ENCODE data around the gene IFI27L2.
A peak's percentile ranks its signal among the peaks of the same experiment; 100 is the strongest.

IFI27L2 gene

DNA sequence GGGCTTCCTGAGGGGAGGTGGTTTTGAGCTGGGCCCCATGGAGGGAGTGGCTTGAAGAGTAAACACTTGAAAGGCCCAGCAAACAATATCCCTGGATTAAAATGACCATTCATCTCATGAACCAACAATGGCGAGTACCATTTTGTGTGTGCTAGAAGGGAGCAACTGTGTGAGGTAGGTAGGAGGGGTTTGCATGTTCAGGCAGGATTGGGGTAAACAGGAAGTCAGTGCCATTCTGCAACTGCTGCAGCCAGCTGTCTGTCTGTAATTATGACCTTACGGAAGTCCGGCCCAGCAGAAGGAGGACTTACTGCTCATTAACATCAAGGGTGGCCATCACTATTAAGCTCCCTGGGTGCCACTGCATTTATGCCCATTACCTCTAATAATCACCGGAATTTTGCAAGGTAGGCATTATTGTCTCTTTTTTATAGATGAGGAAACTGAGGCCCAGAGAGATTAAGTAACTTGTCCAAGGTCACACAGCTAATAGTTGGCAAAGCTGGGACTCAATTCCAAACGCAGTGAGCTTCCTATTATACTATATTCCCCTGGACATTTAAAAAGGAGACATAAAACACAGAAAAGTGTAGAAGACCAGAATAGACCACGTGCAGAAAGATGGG is 16.6 kb upstream of the IFI27L2 start:
- no peak for DNase-seq

DNA sequence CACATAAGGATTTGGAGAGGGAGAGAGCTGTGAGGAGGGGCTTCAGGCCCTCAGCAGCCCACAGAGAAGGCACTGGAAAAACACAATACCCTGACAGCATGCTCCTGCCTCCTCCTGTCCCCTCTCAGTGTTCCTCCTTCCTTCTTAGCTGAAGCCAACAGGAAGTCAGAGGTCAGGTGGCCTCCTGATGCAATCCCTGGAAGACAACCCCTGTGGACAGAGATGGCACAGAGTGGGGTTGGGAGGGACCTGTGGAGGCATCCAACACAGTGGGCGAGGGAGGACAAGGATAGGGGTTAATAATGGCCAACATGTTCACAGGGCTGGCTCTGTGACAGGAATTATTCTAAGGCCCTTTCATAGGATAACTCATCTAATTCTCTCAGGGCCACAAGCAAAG is 15.4 kb upstream of the IFI27L2 start:
- DNase-seq: no peak

DNA sequence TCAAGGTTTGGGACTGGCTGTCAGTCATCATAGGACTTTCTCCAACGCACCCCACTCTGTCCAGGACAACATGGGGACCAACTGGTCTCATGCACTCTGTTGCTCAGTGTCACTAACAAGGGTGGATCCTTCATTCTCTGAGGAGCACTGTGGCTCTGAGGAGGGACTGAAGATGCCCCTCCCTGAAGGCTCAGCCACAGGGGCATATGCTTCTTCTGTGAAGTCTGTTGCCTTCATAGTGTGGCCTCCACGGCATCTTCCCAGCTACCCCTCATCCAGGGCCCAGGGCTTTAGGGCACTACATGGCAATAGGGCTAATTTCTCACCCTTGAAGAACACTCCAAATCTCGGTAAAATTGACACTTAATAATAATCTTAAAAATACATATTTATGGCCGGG is 14.3 kb upstream of the IFI27L2 start:
- no peak for DNase-seq

DNA sequence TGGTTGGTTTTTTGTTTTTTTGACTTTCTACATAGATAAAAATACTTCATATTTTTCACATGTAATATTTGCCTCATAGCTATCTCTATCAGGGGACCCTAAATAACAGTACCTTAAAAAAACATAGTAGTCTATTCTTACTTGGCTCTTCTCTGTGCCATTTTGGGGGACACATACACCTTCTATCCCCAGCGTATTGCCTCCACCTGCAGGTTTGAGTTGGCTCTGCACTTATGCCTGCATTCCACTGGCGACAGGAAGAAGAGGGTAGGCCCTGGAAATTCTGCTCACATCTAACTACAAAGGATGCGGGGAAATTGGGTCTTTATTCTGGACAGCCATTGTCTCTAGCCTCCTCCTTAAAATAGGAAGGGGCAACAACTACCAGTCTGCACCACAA is 13.8 kb upstream of the IFI27L2 start:
- DNase-seq: no peak

DNA sequence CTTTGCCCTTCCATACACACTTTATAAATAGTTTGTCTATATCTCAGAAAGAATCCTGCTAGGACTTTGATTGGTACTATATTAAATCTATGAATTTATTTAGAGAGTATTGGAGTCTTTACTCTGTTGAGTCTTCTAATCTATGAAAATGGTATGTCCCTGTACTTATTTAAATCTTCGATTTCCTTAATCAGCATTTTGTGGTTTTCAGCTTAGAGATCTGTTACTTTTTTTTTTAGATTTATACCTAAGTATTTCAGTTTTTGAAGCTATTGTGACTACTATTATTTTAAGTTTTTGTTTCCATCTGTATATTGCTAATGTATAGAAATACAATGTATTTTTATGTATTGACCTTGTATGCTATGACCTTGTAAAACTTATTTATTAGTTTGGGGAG is 13.4 kb upstream of the IFI27L2 start:
- no peak for DNase-seq

DNA sequence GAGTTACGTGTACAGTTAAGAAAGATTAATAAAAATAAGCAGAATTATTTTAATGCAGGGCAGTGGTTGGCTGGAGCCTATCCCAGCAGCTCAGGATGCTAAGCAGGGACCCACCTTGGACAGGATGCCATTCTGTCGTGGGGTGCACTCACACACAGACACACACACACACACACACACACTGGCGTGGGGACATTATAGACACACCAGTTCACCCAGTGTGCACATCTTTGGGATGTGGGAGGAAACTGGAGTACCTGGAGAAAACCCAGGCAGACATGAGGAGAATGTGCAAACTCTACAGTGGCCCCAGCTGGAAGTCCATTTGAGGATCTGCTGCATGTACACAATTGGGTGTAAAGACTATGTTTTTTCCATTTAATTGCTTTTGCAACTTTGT is 12.8 kb upstream of the IFI27L2 start:
- no peak for DNase-seq

DNA sequence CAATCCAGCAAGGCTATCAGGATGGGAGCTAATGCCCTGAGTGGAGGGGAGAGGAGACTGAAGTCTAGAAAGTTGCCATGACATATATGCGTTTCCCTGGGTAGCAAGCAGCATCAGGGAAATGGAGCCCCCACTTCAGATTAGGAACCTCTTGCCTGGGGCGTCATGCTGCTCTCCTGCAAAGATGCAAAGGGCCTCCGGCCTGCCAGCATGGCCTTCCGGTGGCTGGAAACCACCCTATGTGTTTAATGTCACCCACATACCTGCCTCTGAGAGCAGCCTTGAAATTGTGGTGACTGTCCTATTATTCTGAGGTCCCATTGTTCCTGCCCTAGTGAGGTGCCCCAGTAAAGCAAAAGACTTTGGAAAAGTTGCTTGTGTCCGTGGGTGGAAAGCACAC is 10.0 kb upstream of the IFI27L2 start:
- DNase-seq: no peak

DNA sequence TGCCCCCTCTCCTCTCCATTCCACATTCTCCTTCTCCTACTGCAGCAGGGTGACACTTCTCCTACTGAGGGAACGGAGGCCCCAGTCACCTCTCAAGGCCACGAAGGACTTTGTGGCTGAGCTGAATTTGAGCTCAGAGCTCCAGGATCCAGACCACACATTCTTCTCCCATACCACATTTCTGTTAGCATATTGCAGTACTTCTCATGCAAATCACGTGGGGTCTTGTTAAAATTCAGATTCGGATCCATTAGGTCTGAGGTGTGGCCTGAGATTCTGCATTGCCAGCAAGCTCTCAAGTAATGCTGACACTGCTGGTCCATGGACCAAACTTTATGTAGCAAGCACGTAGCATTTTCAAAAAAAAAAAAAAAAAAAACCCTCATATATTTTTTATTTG is 9.6 kb upstream of the IFI27L2 start:
- no peak for DNase-seq

DNA sequence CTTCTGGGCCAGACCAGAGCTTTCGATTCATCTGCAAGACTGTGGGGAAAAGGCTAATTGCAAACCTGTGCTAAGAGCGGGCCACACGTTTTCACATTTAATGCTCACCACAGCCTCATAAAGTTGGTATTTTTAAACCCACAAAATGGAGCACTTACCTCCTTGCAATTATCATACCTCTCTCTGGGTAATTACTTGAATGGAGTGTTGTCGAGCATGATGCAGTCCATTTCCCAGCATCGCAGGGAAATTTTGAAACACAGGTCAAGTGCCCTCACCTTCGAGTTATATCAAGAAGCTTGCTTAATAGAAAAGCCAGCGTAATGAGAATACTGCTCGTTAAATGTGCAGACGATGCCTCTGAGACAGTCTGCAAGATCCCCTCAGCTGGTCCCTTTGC is 8.8 kb upstream of the IFI27L2 start:
- no peak for DNase-seq

DNA sequence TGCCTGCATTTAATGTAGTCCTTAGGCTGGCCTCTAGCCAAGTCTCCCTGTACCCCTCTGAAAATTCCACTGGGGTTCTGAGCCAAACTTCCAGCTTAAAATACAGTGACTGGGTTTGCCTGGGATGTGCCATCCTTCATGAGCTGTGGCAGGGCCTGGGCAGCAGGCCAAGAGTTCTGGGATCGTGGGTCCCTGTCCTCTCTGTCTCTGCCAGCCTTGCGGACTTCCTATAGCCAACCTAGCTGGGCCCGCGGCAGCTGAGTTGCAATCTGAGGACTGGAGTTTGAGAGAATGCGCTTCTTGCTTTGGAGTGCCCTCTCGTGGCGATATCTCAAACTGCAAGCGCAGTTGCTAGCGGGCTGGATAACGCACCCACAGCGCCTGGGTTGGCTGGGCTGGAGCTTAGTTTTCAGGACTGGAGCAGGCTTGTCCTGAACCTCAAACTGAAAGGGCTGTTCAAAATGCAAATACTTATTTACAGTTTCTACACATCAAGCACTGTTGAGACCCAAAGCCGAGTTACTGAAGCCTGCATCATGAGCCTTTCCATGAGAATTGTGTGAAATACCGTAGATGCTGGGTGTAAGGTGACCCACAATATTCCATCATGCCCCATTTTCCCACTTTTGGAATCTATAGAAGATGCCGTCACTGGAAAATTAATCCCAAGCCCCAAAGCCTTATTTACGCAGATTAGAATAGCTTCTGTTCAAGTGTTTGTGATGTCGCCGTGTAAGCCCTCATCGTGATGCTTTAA is 7.3 kb upstream of the IFI27L2 start:
- DNase-seq: peak; percentile 89

DNA sequence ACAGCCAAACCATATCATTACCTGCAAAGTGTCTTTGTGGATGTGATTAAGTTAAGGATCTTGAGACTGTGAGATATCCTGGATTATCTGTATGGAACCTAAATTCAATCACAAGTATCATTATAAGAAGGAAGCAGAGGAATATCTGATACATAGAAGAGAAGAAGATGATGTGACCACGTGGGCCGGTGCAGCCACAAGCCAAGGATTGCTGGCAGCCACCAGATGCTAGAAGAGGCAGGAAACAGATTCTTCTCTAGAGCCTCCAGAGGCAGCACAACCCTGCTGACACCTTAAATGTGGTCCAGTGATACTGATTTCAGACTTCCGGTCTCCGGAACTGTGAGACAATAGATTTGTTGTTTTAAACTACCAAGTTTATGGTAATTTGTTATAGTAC is 6.1 kb upstream of the IFI27L2 start:
- DNase-seq: no peak

DNA sequence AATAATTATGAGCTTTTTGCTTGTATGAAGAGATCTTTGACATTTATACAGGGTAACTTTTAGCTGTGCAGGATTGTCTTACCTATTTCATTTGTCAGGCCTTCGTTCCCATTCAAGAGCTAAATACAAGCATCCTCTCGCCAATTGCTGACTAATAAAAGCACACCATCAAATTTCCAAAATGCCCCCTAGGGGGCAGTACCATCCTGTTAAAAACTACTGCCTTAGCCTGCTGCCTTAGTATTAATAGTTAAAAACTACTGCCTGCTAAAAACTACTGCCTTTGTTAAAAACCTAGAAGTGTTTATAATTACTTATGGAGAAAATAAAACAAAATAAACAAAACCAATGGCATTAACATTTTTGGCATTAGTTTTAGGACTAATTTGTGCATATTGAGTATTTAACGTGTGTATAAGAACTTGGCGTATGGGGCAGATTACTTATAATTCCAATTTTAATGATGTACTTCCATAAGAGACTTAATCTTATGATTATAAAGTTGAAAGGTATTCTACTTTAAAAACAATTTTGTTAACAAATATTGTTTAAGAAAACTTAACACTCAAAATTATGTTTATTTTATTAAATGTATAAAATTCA is 3.0 kb upstream of the IFI27L2 start:
- peak; percentile 70 for DNase-seq

DNA sequence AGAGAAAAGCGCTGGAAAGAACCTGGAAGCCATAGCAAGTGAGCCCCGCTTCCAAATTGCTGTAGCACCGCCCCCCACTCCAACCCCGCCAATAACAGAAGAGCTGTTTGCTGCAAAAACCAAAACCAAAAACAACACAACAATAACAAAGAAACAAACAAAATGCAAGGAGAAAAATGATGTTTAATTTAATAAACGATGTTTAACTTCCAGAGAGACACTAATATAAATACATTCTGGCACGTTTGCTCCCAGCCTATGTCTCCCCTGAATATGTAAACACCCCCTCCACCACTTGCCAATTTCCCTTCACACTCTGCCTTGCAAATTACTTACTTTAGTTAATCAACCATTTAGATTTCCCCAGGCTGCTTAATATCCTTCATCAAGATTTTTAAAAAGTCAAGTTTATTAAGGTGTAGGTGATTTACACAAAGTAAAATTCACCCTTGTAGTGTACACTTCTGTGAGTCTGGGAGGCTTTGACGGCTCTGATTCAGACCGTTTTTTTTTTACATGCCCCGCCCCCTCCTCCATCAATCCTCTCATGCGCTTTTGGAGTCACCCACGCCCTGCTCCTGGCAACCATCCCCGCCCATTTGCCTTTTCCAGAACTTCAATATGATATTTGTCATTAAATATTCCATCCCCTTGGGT is 482 bp upstream of the IFI27L2 start:
- DNase-seq: peak; percentile 61

DNA sequence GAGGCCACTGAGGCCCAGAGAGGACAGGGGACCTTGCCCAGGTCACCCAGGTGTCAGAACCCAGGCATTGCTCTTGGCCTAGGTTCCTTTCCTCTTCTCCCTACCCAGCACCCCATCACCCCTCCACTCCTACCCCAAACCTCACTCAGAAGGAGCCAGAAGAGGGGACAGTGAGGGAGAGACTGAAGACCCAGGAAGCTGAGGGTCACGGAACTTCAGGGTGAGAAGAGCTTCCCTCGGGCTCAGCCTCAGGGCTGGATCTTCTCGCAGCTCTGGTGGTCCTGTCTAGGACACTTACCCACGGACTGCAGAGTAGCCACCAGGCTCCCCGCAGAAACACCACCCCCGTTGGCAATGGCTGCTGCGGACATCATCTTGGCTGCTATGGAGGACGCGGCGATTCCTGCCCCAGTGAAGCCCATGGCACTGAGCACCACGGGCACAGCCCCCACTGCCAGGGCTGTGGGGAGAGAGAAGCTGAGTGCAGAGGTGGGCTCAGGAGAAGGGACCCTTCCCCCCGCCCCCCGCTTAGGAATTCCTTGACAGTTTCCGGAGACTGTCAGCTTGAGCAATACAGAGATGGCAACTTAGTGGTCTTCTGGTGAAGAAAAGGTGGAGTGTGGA is 1.1 kb downstream of the IFI27L2 start:
- DNase-seq: no peak

DNA sequence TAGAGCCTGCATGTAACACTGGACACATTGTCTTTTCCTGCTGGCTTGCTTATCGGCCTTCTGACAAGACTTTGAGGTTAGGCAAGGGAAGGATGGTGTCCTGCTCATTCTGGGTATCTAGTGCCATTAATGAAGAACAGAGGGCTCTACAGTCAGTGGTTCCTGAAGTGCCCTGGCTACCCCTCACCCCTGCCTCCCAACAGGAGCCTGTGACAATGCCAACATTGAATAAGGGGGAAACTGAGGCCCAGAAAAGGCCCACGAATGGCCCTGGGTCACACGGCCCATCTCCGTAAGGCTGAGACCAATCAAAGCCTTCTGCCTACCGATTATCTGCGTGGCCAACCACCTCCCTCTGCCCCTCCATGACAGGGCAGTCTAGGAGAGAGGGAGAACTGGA is 2.1 kb downstream of the IFI27L2 start:
- no peak for DNase-seq

DNA sequence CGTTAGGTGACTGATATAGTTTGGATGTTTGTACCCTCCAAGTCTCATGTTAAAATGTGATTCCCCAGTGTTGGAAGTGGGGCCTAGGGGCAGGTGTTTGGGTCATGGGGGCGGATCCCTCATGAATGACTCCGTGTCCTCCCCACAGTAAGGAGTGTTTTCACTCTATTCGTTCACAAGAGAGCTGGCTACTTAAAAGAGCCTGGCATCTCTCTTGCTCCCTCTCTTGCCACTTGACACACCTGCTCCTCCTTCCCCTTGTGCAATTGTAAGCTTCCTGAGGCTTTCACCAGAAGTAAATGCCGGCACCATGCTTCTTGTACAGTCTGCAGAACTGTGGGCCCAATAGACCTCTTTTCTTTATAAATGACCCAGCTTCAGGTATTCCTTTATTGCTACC is 2.6 kb downstream of the IFI27L2 start:
- DNase-seq: no peak

DNA sequence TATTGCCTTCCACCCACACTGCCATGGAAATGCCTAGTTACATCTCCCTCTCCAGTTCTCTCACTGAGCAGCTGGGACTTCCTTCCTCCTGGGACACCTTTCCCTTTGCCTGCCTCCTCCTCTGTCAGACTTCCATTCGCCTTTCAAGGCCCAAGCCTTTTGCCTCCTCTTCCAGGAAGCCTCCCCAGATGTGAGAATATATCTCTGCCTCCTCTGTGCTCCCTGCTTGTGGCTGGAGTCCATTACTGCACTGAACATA is 3.1 kb downstream of the IFI27L2 start:
- no peak for DNase-seq

DNA sequence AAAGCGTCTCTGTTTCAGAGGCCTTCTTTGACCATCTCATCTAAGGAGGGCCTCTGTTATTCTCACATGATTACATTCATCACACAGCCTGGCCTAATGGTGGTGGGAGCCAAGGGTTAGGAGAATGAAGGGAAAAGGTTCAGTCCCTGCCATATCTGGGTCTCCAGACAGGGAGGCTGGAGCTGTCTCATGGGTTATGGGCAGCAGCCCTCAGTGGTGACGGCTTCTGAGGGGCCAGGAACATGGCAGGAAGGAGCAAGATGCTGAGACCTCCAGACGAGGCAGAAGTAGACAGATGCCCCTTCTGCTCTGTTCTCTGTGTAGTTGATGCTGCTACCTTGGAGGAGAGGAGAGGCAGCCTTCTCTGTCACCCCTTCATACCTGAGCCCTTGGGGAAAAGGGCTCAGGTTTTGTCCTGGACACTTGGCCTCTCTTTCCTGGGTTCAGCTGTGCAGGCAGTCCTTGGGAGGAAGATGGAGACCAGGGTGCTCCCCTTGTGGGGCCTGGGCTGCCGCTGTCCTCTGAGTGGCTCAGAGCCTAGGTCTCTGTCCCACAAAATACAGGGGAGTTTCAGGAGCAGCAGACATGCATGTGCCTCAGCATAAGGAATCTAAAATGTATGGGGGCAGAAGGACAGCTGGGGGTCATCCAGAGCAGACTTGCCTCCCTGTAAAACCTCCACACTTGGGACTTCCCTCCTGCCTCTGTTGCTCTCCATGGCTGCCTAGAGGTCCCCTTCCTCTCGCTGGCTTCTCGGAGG is 3.6 kb downstream of the IFI27L2 start:
- DNase-seq: no peak

DNA sequence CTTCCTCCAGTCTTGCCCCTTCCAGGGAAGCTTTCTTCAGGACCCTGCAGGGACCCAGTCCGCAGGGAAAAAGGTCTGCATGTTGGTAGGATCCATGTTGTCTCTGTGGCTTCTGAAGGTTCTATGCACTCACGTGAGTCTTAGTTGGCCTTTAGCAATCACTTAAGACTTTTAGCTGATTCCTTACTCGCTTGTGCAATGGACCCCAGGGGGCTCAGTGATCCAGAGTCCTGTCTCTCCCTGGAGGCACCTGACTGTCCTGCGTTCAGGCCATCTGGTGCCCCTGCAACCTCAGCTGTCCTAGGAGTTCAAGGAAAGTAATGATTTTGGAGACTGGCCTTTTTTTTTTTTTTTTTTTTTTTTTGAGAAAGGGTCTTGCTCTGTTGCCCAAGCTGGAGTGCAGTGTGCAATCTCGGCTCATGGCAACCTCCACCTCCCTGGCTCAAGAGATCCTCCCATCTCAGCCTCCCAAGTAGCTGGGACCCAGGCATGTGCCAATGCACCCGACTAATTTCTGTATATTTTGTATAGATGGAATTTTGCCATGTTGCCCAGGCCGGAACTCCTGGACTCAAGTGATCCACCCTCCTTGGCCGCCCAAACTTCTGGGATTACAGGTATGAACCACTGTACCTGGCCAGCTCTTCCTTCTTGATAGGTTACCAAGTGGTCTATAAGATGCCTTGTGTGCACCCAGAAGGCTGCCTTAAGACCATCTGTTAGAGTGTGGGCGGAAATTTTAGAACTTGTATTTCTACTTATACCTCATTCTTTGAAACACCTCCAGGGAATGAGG is 4.6 kb downstream of the IFI27L2 start:
- DNase-seq: no peak

DNA sequence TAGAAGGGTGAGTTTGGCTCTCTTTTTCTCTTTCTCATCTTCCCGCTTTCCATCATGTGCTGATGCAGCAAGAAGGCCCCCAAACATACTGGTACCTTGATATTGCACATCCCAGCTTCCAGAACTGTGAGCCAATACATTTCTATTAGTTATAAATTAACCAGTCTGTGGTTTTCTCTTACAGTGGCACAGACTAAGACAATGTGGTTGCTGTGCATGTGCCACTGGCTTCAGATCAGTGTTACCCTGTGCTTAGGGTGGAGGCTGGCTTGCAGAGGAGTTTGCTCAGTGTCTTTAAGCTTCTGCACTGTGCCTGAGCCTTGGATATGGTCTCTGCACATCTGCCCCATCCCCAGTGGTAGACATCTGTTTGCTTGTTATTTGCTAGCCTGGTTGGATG is 5.5 kb downstream of the IFI27L2 start:
- no peak for DNase-seq

DNA sequence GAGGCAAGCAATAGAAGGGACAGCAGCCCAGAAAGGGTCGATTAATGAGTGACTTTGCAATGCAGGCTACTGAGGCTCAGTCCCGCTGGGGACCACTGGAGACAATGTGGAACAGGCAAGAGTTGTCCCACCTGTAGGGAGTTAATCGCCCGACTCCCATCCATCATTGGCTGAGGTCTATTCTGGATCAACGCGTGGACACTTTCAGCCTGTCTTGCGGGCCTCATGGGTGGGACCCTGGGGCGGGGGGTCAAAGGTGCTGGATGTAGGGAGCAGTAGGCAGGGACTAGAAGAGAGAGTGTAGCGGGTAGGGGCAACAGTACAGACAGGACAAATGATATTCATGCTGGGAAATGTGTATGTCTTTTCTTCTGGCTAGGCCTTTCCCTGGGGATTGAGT is 6.1 kb downstream of the IFI27L2 start:
- no peak for DNase-seq

DNA sequence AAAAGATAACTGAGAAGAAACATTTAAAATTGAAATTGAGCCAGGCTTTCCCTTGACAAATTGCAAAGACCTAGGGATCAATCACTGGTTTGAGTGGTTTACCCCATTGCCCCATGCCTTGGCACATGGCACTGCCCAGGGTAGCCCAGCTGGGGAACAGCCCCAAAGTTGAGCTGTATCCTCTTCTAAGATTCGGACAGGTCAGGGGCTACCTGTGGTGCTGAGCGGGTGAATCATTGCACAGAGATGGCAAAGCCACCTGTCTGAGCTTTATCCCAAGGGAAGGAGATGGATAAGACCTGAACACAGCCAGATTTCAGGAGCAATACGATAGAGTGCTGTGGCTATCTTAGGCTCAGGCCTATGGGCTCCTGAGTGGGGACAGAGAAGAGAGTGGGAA is 7.0 kb downstream of the IFI27L2 start:
- DNase-seq: no peak
